Hepatocyte (in vitro differentiated cells): ENCODE measurements around the gene TMEM114. TPM values are rescaled to one million over a fixed set of nuclear protein-coding genes. Genes with fewer than 3 reads are reported as not detected.

Experiments used
- DNase-seq: peaks from one replicate; pipeline ENCODE4 v3.0.0-alpha.2; 2016; ENCODE audit warnings: low spot score
- H2AFZ ChIP-seq: fragments of 200-600 bp; sonication (generic); 2 replicates; pipeline ENCODE4 v1.6.0; 2016; ENCODE audit warnings: antibody characterized with exemption, mild to moderate bottlenecking
- H3K27ac ChIP-seq: fragments of 200-600 bp; sonication (generic); 2 replicates; pipeline ENCODE4 v1.5.1; 2016; ENCODE audit warnings: mild to moderate bottlenecking
- H3K27me3 ChIP-seq: fragments of 200-600 bp; sonication (generic); 2 replicates; pipeline ENCODE4 v1.6.1; 2016
- H3K36me3 ChIP-seq: fragments of 200-600 bp; sonication (generic); replicated peaks from 2 replicates; pipeline ENCODE4 v1.5.1; 2016; ENCODE audit warnings: low read depth; ENCODE audit not compliant: insufficient read depth
- H3K4me1 ChIP-seq: fragments of 200-600 bp; sonication (generic); 2 replicates; pipeline ENCODE4 v1.5.1; 2016; ENCODE audit warnings: mild to moderate bottlenecking, moderate library complexity; ENCODE audit not compliant: insufficient read depth
- H3K4me2 ChIP-seq: fragments of 200-600 bp; sonication (generic); 2 replicates; pipeline ENCODE4 v1.6.0; 2016
- H3K4me3 ChIP-seq: fragments of 200-600 bp; sonication (generic); 2 replicates; pipeline ENCODE4 v1.5.1; 2016; ENCODE audit warnings: mild to moderate bottlenecking
- H3K79me2 ChIP-seq: fragments of 200-600 bp; sonication (generic); 2 replicates; pipeline ENCODE4 v1.6.0; 2017; ENCODE audit warnings: mild to moderate bottlenecking
- H3K9me2 ChIP-seq: fragments of 200-600 bp; sonication (generic); replicated peaks from 2 replicates; pipeline ENCODE4 v1.6.0; 2017; ENCODE audit warnings: mild to moderate bottlenecking; ENCODE audit not compliant: insufficient read depth
- H3K9me3 ChIP-seq: fragments of 200-600 bp; sonication (generic); 2 replicates; pipeline ENCODE4 v1.5.1; 2016; ENCODE audit warnings: low read depth, mild to moderate bottlenecking
- H4K20me1 ChIP-seq: fragments of 200-600 bp; sonication (generic); 2 replicates; pipeline ENCODE4 v1.6.0; 2016; ENCODE audit warnings: mild to moderate bottlenecking; ENCODE audit not compliant: insufficient read depth, poor library complexity, severe bottlenecking
- EZH2 ChIP-seq: fragments of 200-600 bp; sonication (generic); IDR thresholded peaks from 2 replicates; pipeline ENCODE4 v1.6.1; 2016; ENCODE audit warnings: antibody characterized with exemption, mild to moderate bottlenecking, borderline replicate concordance
- EZH2phosphoT487 ChIP-seq: fragments of 200-600 bp; sonication (generic); IDR thresholded peaks from one replicate; pipeline ENCODE4 v1.6.1; 2018; ENCODE audit warnings: antibody characterized with exemption, mild to moderate bottlenecking, low read depth, moderate library complexity; ENCODE audit not compliant: unreplicated experiment, severe bottlenecking
- WGBS: methylation state at CpG from one replicate; pipeline ENCODE4 v1.1.6; 2016; ENCODE audit warnings: low lambda C conversion rate; ENCODE audit errors: missing lambda C conversion rate; 5-methylcytosine and 5-hydroxymethylcytosine counted together
- polyA plus RNA-seq: library from polyadenylated mRNA; unstranded; fragments of >200 nt; fragmentation: Nextera tagmentation; extraction: Ambion mirVana; gene quantifications from 2 replicates; pipeline ENCODE4 v1.2.1, GENCODE V29; 2016
- total RNA-seq: library from RNA; depleted of rRNA; stranded (reverse); fragments of >200 nt; gene quantifications from 2 replicates; pipeline ENCODE4 v1.2.3, GENCODE V29; 2014
- TF ChIP-seq, protein P1 (sequence below): fragments of 200-600 bp; sonication (generic); IDR thresholded peaks from 2 replicates; pipeline ENCODE4 v1.5.1; 2016; ENCODE audit warnings: antibody characterized with exemption, mild to moderate bottlenecking; ENCODE audit not compliant: poor library complexity

TMEM114 gene
- total and polyA plus RNA-seq, 2 experiments from 2014 or later = not detected

DNA sequence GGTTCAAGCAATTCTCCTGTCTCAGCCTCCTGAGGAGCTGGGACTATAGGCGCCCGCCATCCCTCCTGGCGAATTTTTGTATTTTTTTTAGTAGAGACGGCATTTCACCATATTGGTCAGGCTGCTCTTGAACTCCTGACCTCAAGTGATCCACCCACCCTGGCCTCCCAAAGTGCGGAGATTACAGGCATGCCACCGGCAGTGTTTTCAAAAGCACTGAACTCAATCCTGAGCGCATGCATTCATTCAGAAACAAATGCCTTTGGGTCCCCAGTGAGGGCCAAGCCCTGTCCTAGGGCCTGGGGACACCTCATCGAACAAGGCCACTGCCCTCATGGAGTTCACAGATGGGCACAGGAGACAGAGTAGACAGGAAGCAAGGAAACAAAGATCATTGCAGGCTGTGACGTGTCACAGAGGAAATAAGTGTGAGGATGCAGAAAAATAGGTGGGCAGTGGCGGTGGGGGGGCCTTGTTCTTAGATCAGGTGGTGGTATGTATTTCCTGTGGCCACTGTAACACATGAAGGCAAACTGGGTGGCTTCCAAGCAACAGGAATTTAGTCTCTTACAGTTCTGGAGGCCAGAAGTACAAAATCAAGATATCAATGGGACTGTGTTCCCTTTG is 12.5 kb downstream of the TMEM114 start:
- no peak for DNase-seq
- H3K9me3 ChIP-seq = no peaks in the 10 kb centered on the region
- H4K20me1 ChIP-seq = no peaks in the 10 kb centered on the region
- H3K27ac ChIP-seq = no peak overlapping the region
- WGBS = 83% methylated on average over 10 of the region's 10 CpGs
- H3K4me3 ChIP-seq = no peak overlapping the region
- TF ChIP-seq EZH2phosphoT487 (no peak), EZH2 (no peak)
- TF ChIP-seq, protein P1, sequence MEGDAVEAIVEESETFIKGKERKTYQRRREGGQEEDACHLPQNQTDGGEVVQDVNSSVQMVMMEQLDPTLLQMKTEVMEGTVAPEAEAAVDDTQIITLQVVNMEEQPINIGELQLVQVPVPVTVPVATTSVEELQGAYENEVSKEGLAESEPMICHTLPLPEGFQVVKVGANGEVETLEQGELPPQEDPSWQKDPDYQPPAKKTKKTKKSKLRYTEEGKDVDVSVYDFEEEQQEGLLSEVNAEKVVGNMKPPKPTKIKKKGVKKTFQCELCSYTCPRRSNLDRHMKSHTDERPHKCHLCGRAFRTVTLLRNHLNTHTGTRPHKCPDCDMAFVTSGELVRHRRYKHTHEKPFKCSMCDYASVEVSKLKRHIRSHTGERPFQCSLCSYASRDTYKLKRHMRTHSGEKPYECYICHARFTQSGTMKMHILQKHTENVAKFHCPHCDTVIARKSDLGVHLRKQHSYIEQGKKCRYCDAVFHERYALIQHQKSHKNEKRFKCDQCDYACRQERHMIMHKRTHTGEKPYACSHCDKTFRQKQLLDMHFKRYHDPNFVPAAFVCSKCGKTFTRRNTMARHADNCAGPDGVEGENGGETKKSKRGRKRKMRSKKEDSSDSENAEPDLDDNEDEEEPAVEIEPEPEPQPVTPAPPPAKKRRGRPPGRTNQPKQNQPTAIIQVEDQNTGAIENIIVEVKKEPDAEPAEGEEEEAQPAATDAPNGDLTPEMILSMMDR = no peak
- H3K36me3 ChIP-seq = no peaks in the 10 kb centered on the region
- peaks cover 9% of the 10 kb centered on the region for H3K27me3 ChIP-seq
- H3K4me1 ChIP-seq = no peaks in the 10 kb centered on the region
- H3K4me2 ChIP-seq = no peak overlapping the region
- H3K79me2 ChIP-seq = no peaks in the 10 kb centered on the region
- H3K9me2 ChIP-seq = no peaks in the 10 kb centered on the region
- H2AFZ ChIP-seq = no peak overlapping the region

DNA sequence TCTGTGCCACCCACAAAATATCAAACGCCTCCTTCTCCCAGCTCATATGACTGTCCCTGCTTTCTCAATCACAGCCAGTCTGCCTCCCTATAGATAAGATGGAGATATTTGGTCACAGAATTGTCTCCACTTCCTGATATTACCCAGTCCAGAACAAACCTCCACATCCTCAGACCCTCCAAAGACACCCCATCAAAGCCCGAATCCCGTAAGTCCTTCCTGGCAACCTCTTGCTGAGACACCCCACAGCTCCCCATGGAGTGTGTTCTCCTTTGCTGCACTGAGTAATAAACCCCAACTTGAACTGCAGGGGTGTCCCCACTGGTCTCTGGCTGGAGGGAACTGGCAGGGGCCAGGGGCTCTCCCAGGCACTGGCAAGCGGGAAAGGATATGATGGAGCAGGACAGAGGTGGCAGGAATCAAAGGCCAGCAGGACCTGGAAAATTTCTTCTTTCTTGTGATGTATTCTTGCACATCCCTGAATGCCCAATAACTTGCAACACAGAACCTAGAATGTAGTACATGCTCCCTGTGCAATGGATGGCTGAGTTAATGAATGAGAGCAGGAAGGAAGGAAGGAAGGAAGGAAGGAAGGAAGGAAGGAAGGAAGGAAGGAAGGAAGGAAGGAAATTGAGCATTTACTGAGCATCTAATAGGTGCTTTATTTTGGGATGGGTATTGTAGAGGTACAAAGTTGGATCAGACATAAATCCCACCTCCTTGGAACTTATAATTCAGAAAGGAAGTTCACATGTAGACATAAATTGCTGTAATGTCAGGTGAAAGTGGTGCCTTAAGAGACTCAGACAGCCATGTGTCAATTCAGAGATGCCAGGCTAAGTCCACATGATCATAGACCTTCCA is 13.9 kb downstream of the TMEM114 start:
- no peak overlapping the region for H2AFZ ChIP-seq
- 89% methylated on average over 4 of the region's 4 CpGs for WGBS
- TF ChIP-seq, protein P1 = no peak
- TF ChIP-seq EZH2phosphoT487 = no peak
- no peak for TF ChIP-seq EZH2
- H3K4me1 ChIP-seq = no peaks in the 10 kb centered on the region
- no peak overlapping the region for H3K4me2 ChIP-seq
- H3K4me3 ChIP-seq = no peak overlapping the region
- no peaks in the 10 kb centered on the region for H4K20me1 ChIP-seq
- H3K27me3 ChIP-seq = peaks cover 9% of the 10 kb centered on the region
- no peaks in the 10 kb centered on the region for H3K36me3 ChIP-seq
- H3K27ac ChIP-seq = no peak overlapping the region
- no peaks in the 10 kb centered on the region for H3K9me2 ChIP-seq
- H3K9me3 ChIP-seq = no peaks in the 10 kb centered on the region
- no peak for DNase-seq
- no peaks in the 10 kb centered on the region for H3K79me2 ChIP-seq

DNA sequence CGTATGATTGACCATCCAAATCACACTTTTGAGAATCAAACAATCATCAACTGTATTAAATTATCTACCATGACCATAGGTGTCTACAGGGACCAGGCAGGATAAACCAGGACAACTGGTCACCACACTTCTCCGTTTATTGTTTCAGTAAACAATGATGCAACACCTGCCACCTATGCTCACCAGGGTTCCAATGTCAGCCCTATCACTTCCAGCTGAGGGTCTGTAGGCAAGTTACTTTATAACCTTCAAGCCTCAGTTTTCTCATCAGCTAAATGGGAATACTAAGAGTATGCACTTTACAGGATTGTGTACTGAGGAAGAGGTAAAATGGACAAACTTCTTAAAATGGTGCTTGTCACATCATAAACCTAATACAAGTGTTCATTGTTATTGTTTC is 14.9 kb downstream of the TMEM114 start:
- Histone ChIP-seq H3K9me2 (no peaks in the 10 kb centered on the region), H3K27ac (no peak overlapping the region)
- WGBS = 71% methylated on average over 2 of the region's 2 CpGs

More for the DNA sequence above, 14.9 kb downstream of the TMEM114 start:
- H4K20me1 ChIP-seq = no peaks in the 10 kb centered on the region
- DNase-seq = no peak
- no peak overlapping the region for H3K4me2 ChIP-seq
- TF ChIP-seq EZH2phosphoT487 (no peak), EZH2 (no peak)
- TF ChIP-seq, protein P1 = no peak
- H3K9me3 ChIP-seq = no peaks in the 10 kb centered on the region
- peaks cover 9% of the 10 kb centered on the region for H3K27me3 ChIP-seq
- no peak overlapping the region for H2AFZ ChIP-seq
- H3K79me2 ChIP-seq = no peaks in the 10 kb centered on the region
- H3K36me3 ChIP-seq = no peaks in the 10 kb centered on the region
- no peaks in the 10 kb centered on the region for H3K4me1 ChIP-seq
- no peak overlapping the region for H3K4me3 ChIP-seq
